GM12891 (cell line): ENCODE data around the gene ZDHHC11B.

ENCODE experiments used
- POLR2A ChIP-seq: IDR thresholded peaks from 2 replicates; pipeline ENCODE4 v1.6.1; 2011; ENCODE audit warnings: low read depth, low read length, control low read depth
- POLR2AphosphoS5 ChIP-seq: IDR thresholded peaks from 2 replicates; pipeline ENCODE4 v1.6.1; 2011; ENCODE audit warnings: low read depth, low read length, control low read depth

GRCh38 chr5:756171-756570, 28.4 kb downstream of the ZDHHC11B start:
- no peak for TF ChIP-seq POLR2A
- no peak for TF ChIP-seq POLR2AphosphoS5
